IgD-negative memory B cell (primary cell): ENCODE data around the gene TBC1D2B. TPM values are rescaled to one million over a fixed set of nuclear protein-coding genes. Genes with fewer than 3 reads are reported as not detected.
"Not testable (repeated sequence)": the region's sequence is repeated elsewhere in the genome, so short reads cannot be mapped to it uniquely, and the experiment has no call there.

Experiments used
- H3K27ac Mint-ChIP-seq, 3 donors: one replicate each; pipeline ENCODE4 v1.8.0; 2020 to 2022; ENCODE audit warnings: mild to moderate bottlenecking in 3 of 3, mixed read lengths in 3 of 3, moderate library complexity in 1 of 3
- H3K27me3 Mint-ChIP-seq: one replicate; pipeline ENCODE4 v1.8.0; 2021; ENCODE audit warnings: mixed read lengths
- H3K36me3 Mint-ChIP-seq: one replicate; pipeline ENCODE4 v1.8.0; 2020; ENCODE audit warnings: mild to moderate bottlenecking, mixed read lengths
- H3K4me1 Mint-ChIP-seq, 3 donors: one replicate each; pipeline ENCODE4 v1.8.0; 2020 to 2022; ENCODE audit warnings: mixed read lengths in 3 of 3, mild to moderate bottlenecking in 1 of 3
- H3K4me3 Mint-ChIP-seq, 4 donors: one replicate each; pipeline ENCODE4 v1.8.0; 2020 to 2022; ENCODE audit warnings: mild to moderate bottlenecking in 4 of 4, mixed read lengths in 4 of 4, moderate library complexity in 3 of 4
- H3K9me3 Mint-ChIP-seq, 3 donors: one replicate each; pipeline ENCODE4 v1.8.0; 2020 to 2021; ENCODE audit warnings: mixed read lengths in 3 of 3, mild to moderate bottlenecking in 1 of 3
- polyA plus RNA-seq: library from polyadenylated mRNA; unstranded; fragments of 300-500 nt; fragmentation: Illumina TruSeq; gene quantifications from one replicate; pipeline ENCODE4 v1.2.3, GENCODE V29; 2021

The TBC1D2B gene
- polyA plus RNA-seq, 1 donor from 2014 or later, result 1.7 TPM

GRCh38 chr15:77983708-77984445 is 93.6 kb downstream of the TBC1D2B start:
- no peak overlapping the region for H3K27ac Mint-ChIP-seq
- H3K9me3 Mint-ChIP-seq, result no peaks in the 10 kb centered on the region
- no peaks in the 10 kb centered on the region for H3K36me3 Mint-ChIP-seq
- peaks cover 0 to 1% (median 0%) of the 10 kb centered on the region in 3 donors for H3K4me1 Mint-ChIP-seq
- peaks cover 10% of the 10 kb centered on the region for H3K27me3 Mint-ChIP-seq
- no peak overlapping the region for H3K4me3 Mint-ChIP-seq

GRCh38 chr15:77983091-77983707 is 94.3 kb downstream of the TBC1D2B start:
- H3K9me3 Mint-ChIP-seq, result no peaks in the 10 kb centered on the region
- H3K27me3 Mint-ChIP-seq, result peaks cover 10% of the 10 kb centered on the region
- H3K27ac Mint-ChIP-seq, result no peak overlapping the region
- peaks cover 0 to 1% (median 0%) of the 10 kb centered on the region in 3 donors for H3K4me1 Mint-ChIP-seq
- no peaks in the 10 kb centered on the region for H3K36me3 Mint-ChIP-seq
- no peak overlapping the region for H3K4me3 Mint-ChIP-seq

- H3K27ac Mint-ChIP-seq, result no peak overlapping the region
- peaks cover 10% of the 10 kb centered on the region for H3K27me3 Mint-ChIP-seq
- H3K4me1 Mint-ChIP-seq, result peaks cover 0 to 1% (median 0%) of the 10 kb centered on the region in 3 donors
- H3K4me3 Mint-ChIP-seq, result no peak overlapping the region
- H3K9me3 Mint-ChIP-seq, result no peaks in the 10 kb centered on the region
- H3K36me3 Mint-ChIP-seq, result no peaks in the 10 kb centered on the region
These were observed 95.4 kb downstream of the TBC1D2B start for GRCh38 chr15:77982127-77982490.

GRCh38 chr15:77981281-77982126 is 96.0 kb downstream of the TBC1D2B start:
- H3K4me3 Mint-ChIP-seq, result no peak overlapping the region
- H3K36me3 Mint-ChIP-seq, result no peaks in the 10 kb centered on the region
- no peak overlapping the region for H3K27ac Mint-ChIP-seq
- H3K9me3 Mint-ChIP-seq, result no peaks in the 10 kb centered on the region
- peaks cover 0 to 1% (median 0%) of the 10 kb centered on the region in 3 donors for H3K4me1 Mint-ChIP-seq
- peaks cover 10% of the 10 kb centered on the region for H3K27me3 Mint-ChIP-seq

GRCh38 chr15:77980674-77981073 is 96.8 kb downstream of the TBC1D2B start:
- H3K27ac Mint-ChIP-seq, H3K9me3 Mint-ChIP-seq, H3K36me3 Mint-ChIP-seq, H3K4me1 Mint-ChIP-seq, H3K4me3 Mint-ChIP-seq: not testable (repeated sequence)
- H3K27me3 Mint-ChIP-seq, result peaks cover 10% of the 10 kb centered on the region

GRCh38 chr15:77980098-77980497 is 97.4 kb downstream of the TBC1D2B start:
- Mint-ChIP-seq H3K36me3 (no peaks in the 10 kb centered on the region), H3K4me3 (no peak overlapping the region), H3K27me3 (peaks cover 11% of the 10 kb centered on the region), H3K4me1 (peaks cover 0 to 1% (median 0%) of the 10 kb centered on the region in 3 donors), H3K27ac (no peak overlapping the region), H3K9me3 (no peaks in the 10 kb centered on the region)

- peaks cover 11% of the 10 kb centered on the region for H3K27me3 Mint-ChIP-seq
- not testable (repeated sequence) for H3K4me3 Mint-ChIP-seq, H3K27ac Mint-ChIP-seq, H3K9me3 Mint-ChIP-seq, H3K4me1 Mint-ChIP-seq, H3K36me3 Mint-ChIP-seq
These were observed 98.4 kb downstream of the TBC1D2B start for GRCh38 chr15:77979157-77979556.

- H3K4me1 Mint-ChIP-seq, H3K36me3 Mint-ChIP-seq, H3K9me3 Mint-ChIP-seq: not testable (repeated sequence)
These were observed 98.8 kb downstream of the TBC1D2B start for GRCh38 chr15:77978759-77979145.

GRCh38 chr15:77977903-77978758 is 99.4 kb downstream of the TBC1D2B start:
- H3K4me3 Mint-ChIP-seq, result peak overlapping the region in 1 of 4 donors; percentile 20
- H3K27ac Mint-ChIP-seq, H3K27me3 Mint-ChIP-seq, H3K4me1 Mint-ChIP-seq, H3K36me3 Mint-ChIP-seq, H3K9me3 Mint-ChIP-seq: not testable (repeated sequence)

More at GRCh38 chr15:77978759-77979145, 98.8 kb downstream of the TBC1D2B start:
- not testable (repeated sequence) for H3K27me3 Mint-ChIP-seq, H3K4me3 Mint-ChIP-seq, H3K27ac Mint-ChIP-seq

GRCh38 chr15:77976760-77977525 is 100.6 kb downstream of the TBC1D2B start:
- not testable (repeated sequence) for H3K4me1 Mint-ChIP-seq, H3K4me3 Mint-ChIP-seq, H3K27me3 Mint-ChIP-seq, H3K9me3 Mint-ChIP-seq, H3K27ac Mint-ChIP-seq, H3K36me3 Mint-ChIP-seq

- H3K4me1 Mint-ChIP-seq, H3K27ac Mint-ChIP-seq, H3K36me3 Mint-ChIP-seq, H3K9me3 Mint-ChIP-seq, H3K4me3 Mint-ChIP-seq, H3K27me3 Mint-ChIP-seq: not testable (repeated sequence)
These were observed 101.4 kb downstream of the TBC1D2B start for GRCh38 chr15:77976095-77976450.

GRCh38 chr15:77975332-77976094 is 102.0 kb downstream of the TBC1D2B start:
- H3K27ac Mint-ChIP-seq, result no peak overlapping the region
- peaks cover 3% of the 10 kb centered on the region for H3K27me3 Mint-ChIP-seq
- no peaks in the 10 kb centered on the region for H3K4me1 Mint-ChIP-seq
- no peaks in the 10 kb centered on the region for H3K9me3 Mint-ChIP-seq
- H3K36me3 Mint-ChIP-seq, result no peaks in the 10 kb centered on the region
- no peak overlapping the region for H3K4me3 Mint-ChIP-seq

GRCh38 chr15:77974416-77975331 is 102.8 kb downstream of the TBC1D2B start:
- Mint-ChIP-seq H3K4me1 (no peaks in the 10 kb centered on the region), H3K9me3 (no peaks in the 10 kb centered on the region), H3K27me3 (peaks cover 3% of the 10 kb centered on the region), H3K36me3 (no peaks in the 10 kb centered on the region), H3K27ac (no peak overlapping the region), H3K4me3 (no peak overlapping the region)
